Loucy (cell line): ENCODE data around the gene PRKCZ.

ENCODE experiments used
- CTCF ChIP-seq: fragments of 200-600 bp; sonication (generic); conservative IDR thresholded peaks from 2 replicates; pipeline ENCODE4 v1.5.1; 2014; ENCODE audit warnings: mild to moderate bottlenecking, antibody characterized with exemption, low read length
- EZH2phosphoT487 ChIP-seq: fragments of 200-600 bp; IDR thresholded peaks from 2 replicates; pipeline ENCODE4 v1.6.1; 2018; ENCODE audit warnings: antibody characterized with exemption, mild to moderate bottlenecking, moderate library complexity, borderline replicate concordance

- TF ChIP-seq CTCF = no peak
- no peak for TF ChIP-seq EZH2phosphoT487
Observed at GRCh38 chr1:2072109-2072806, 22.0 kb downstream of the PRKCZ start.
